Measurements from ENCODE around the gene FYTTD1.

GRCh38 chr3:197789309-197789708 is 39.6 kb downstream of the FYTTD1 start:
- no peak for TF ChIP-seq CTCF (IDR thresholded peaks at IDR 0.05)
- TF ChIP-seq POLR2AphosphoS5 (IDR thresholded peaks at IDR 0.05) = no peak

All from upper lobe of left lung (tissue), 4 donors.